K562 (cell line): ENCODE measurements around the gene A1BG. TPM values are rescaled to one million over a fixed set of nuclear protein-coding genes. Genes with fewer than 3 reads are reported as not detected.
A peak's percentile ranks its signal among the peaks of the same experiment; 100 is the strongest.

Experiments used
- IRF1 ChIP-seq: sonication (generic); formaldehyde crosslinking; IDR thresholded peaks from 2 replicates; pipeline ENCODE4 v1.8.0; 2022; ENCODE audit warnings: missing genetic modification reagents, mild to moderate bottlenecking, borderline replicate concordance
- KAT7 ChIP-seq: sonication (generic); formaldehyde crosslinking; IDR thresholded peaks from 2 replicates; pipeline ENCODE4 v1.8.0; 2022; ENCODE audit warnings: missing genetic modification reagents, mild to moderate bottlenecking, borderline replicate concordance
- MCM5 ChIP-seq: fragments of 450-650 bp; IDR thresholded peaks from 2 replicates; pipeline ENCODE4 v1.6.1; 2016; ENCODE audit warnings: low read depth
- MECOM ChIP-seq: fragments of 250-450 bp; sonication (Bioruptor Pico); IDR thresholded peaks from 2 replicates; pipeline ENCODE4 v1.8.0; 2022; ENCODE audit warnings: inconsistent platforms
- MEF2D ChIP-seq: conservative IDR thresholded peaks from 2 replicates; pipeline ENCODE4 v1.6.1; 2016; ENCODE audit warnings: low read depth, missing genetic modification characterization, missing compliant biosample characterization
- MTF1 ChIP-seq: fragments of 250-450 bp; sonication (Bioruptor Pico); IDR thresholded peaks from 2 replicates; pipeline ENCODE4 v1.9.0; 2021; ENCODE audit warnings: moderate library complexity, mild to moderate bottlenecking, inconsistent platforms, borderline replicate concordance
- PBX2 ChIP-seq, 2 experiments: IDR thresholded peaks in 1 of 2; conservative IDR thresholded peaks in 1 of 2; 2 replicates each; pipeline ENCODE4 v1.6.1; 2016; ENCODE audit warnings: low read depth in 2 of 2, mild to moderate bottlenecking in 1 of 2, missing compliant biosample characterization in 1 of 2, missing genetic modification characterization in 1 of 2, moderate library complexity in 1 of 2
- PHTF2 ChIP-seq: fragments of 250-450 bp; sonication (Bioruptor Pico); IDR thresholded peaks from 2 replicates; pipeline ENCODE4 v1.5.0; 2021; ENCODE audit warnings: mild to moderate bottlenecking
- POLR2G ChIP-seq: fragments of 200-400 bp; formaldehyde crosslinking; IDR thresholded peaks from 2 replicates; pipeline ENCODE4 v1.6.1; 2017; ENCODE audit warnings: low read depth, mild to moderate bottlenecking, antibody characterized with exemption, low read length, moderate library complexity
- POLR3G ChIP-seq: IDR thresholded peaks from 2 replicates; pipeline ENCODE4 v1.6.1; 2011; ENCODE audit not compliant: insufficient read length, insufficient replicate concordance; ENCODE audit errors: extremely low read depth
- PTRF ChIP-seq: fragments of 450-650 bp; IDR thresholded peaks from 2 replicates; pipeline ENCODE4 v1.6.1; 2016; ENCODE audit warnings: mild to moderate bottlenecking, missing genetic modification characterization, missing compliant biosample characterization
- SIN3A ChIP-seq, 2 experiments: fragments of 150-350 bp in 1 of 2; IDR thresholded peaks; 2 replicates each; pipeline ENCODE4 v1.6.1; 2011 to 2016; ENCODE audit warnings: borderline replicate concordance in 2 of 2, low read depth in 2 of 2, low read length in 2 of 2, mild to moderate bottlenecking in 2 of 2, moderate library complexity in 2 of 2; ENCODE audit not compliant: control insufficient read depth in 1 of 2
- TRIM25 ChIP-seq: fragments of 450-650 bp; IDR thresholded peaks from 2 replicates; pipeline ENCODE4 v1.7.0; 2016; ENCODE audit warnings: borderline replicate concordance
- XRCC4 ChIP-seq: IDR thresholded peaks from one replicate; pipeline ENCODE4 v1.6.1; 2011; ENCODE audit not compliant: insufficient read depth, insufficient read length; ENCODE audit errors: extremely low read depth
- ZBTB33 ChIP-seq: sonication (generic); formaldehyde crosslinking; IDR thresholded peaks from 2 replicates; pipeline ENCODE4 v1.8.1; 2023; ENCODE audit warnings: mild to moderate bottlenecking, missing genetic modification reagents
- ZNF274 ChIP-seq: IDR thresholded peaks from 2 replicates; pipeline ENCODE4 v1.6.1; 2011; ENCODE audit warnings: low read depth, mild to moderate bottlenecking, low read length, moderate library complexity, borderline replicate concordance
- ZNF668 ChIP-seq: fragments of 250-450 bp; sonication (Bioruptor Pico); IDR thresholded peaks from 2 replicates; pipeline ENCODE4 v1.8.0; 2022; ENCODE audit warnings: mild to moderate bottlenecking, inconsistent platforms
- polyA plus RNA-seq, 8 experiments: library from polyadenylated mRNA; depleted of rRNA in 4 of 8; stranded (reverse) in 5 of 8; unstranded in 3 of 8; fragments of >200 nt; fragmentation: Nextera tagmentation in 2 of 8; fragmentation: Illumina TruSeq in 1 of 8; extraction: Ambion mirVana in 2 of 8; extraction: Trizol in 1 of 8; gene quantifications; 2 replicates each; pipeline versions ENCODE4 v1.2.1 to v1.2.3, GENCODE V29; 2011 to 2014; ENCODE audit warnings: inconsistent platforms in 1 of 8, missing spikeins in 1 of 8
- total RNA-seq, 7 experiments: library from RNA; depleted of rRNA in 6 of 7; stranded (reverse); fragments of >200 nt in 6 of 7; fragmentation: Illumina TruSeq in 2 of 7; extraction: Trizol in 2 of 7; gene quantifications; 2 replicates each; pipeline versions ENCODE4 v1.2.1 to v1.2.3, GENCODE V29; 2011 to 2021; ENCODE audit warnings: low replicate concordance in 1 of 7

The A1BG gene
- total and polyA plus RNA-seq, 9 of the 15 experiments (the other 6 are each of a cell fraction or from before 2014, with no cell fraction given): 0.10 to 19.8 (median 2.6) TPM

GRCh38 chr19:58326914-58327726 lies 26.2 kb downstream of the A1BG start, which contains the start of gene ZSCAN22 (continued):
- TF ChIP-seq MTF1 (no peak), XRCC4 (no peak), PTRF (tag) (no peak), TRIM25 (peak; percentile 31; the same call in 1 of the 2 replicates), ZNF668 (CRISPR knock-in tag) (no peak), PBX2 (CRISPR knock-in tag; IDR thresholded peaks at IDR 0.05; ENCODE audit: low read depth) (no peak), PBX2 (tag; conservative IDR thresholded peaks at IDR 0.05; ENCODE audit: low read depth) (peak; percentile 21; the same call in 1 of the 2 replicates), POLR3G (no peak), KAT7 (CRISPR knock-in tag) (peak; percentile 72; the same call in 1 of the 2 replicates), MCM5 (no peak), SIN3A (IDR thresholded peaks at IDR 0.05; ENCODE audit: borderline replicate concordance in 2 of 2, control insufficient read depth in 1 of 2, low read depth in 2 of 2, low read length in 2 of 2) (peak; percentile 73 to 79; a peak in 2 of 4 replicates), MEF2D (tag) (0 out of 2 replicates have a peak, but pooled peaks have one; percentile 51), MECOM (CRISPR knock-in tag) (no peak), ZBTB33 (CRISPR knock-in tag) (peak; percentile 77), PHTF2 (CRISPR knock-in tag) (no peak), IRF1 (CRISPR knock-in tag) (no peak), ZNF274 (no peak), POLR2G (peak; percentile 98)
